ENCODE measurements around the gene KCNG2. TPM values are rescaled to one million over a fixed set of nuclear protein-coding genes. Genes with fewer than 3 reads are reported as not detected.
"Not testable (repeated sequence)": the region's sequence is repeated elsewhere in the genome, so short reads cannot be mapped to it uniquely, and the experiment has no call there.

KCNG2 gene
- total RNA-seq, 1 experiment from 2014 or later = 0.14 TPM

GRCh38 chr18:79873449-79874110 lies 75.8 kb downstream of the KCNG2 start:
- Histone ChIP-seq H3K36me3 (replicated peaks; ENCODE audit: control insufficient read depth, insufficient read depth, low read length) (no peaks in the 10 kb centered on the region), H3K27me3 (ENCODE audit: control insufficient read depth, insufficient read depth, low read length) (no peaks in the 10 kb centered on the region), H3K4me3 (ENCODE audit: insufficient read depth, low read depth, low read length) (no peak overlapping the region)
- DNase-seq = peak; percentile 65

- DNase-seq = peak; percentile 57
- H3K27me3 ChIP-seq (ENCODE audit: control insufficient read depth, insufficient read depth, low read length) = no peaks in the 10 kb centered on the region
- H3K4me3 ChIP-seq (ENCODE audit: insufficient read depth, low read depth, low read length) = no peak overlapping the region
- H3K36me3 ChIP-seq (replicated peaks; ENCODE audit: control insufficient read depth, insufficient read depth, low read length) = no peaks in the 10 kb centered on the region
Measured at GRCh38 chr18:79874553-79875530, 77.1 kb downstream of the KCNG2 start.

GRCh38 chr18:79875531-79875919 lies 77.8 kb downstream of the KCNG2 start:
- Histone ChIP-seq H3K27me3 (ENCODE audit: control insufficient read depth, insufficient read depth, low read length) (no peaks in the 10 kb centered on the region), H3K4me3 (ENCODE audit: insufficient read depth, low read depth, low read length) (no peak overlapping the region), H3K36me3 (replicated peaks; ENCODE audit: control insufficient read depth, insufficient read depth, low read length) (no peaks in the 10 kb centered on the region)
- DNase-seq = peak; percentile 52

GRCh38 chr18:79875931-79876461 lies 78.3 kb downstream of the KCNG2 start:
- Histone ChIP-seq H3K27me3 (ENCODE audit: control insufficient read depth, insufficient read depth, low read length) (no peaks in the 10 kb centered on the region), H3K36me3 (replicated peaks; ENCODE audit: control insufficient read depth, insufficient read depth, low read length) (no peaks in the 10 kb centered on the region), H3K4me3 (ENCODE audit: insufficient read depth, low read depth, low read length) (no peak overlapping the region)
- no peak for DNase-seq

- no peak overlapping the region for H3K4me3 ChIP-seq (ENCODE audit: insufficient read depth, low read depth, low read length)
- no peaks in the 10 kb centered on the region for H3K36me3 ChIP-seq (replicated peaks; ENCODE audit: control insufficient read depth, insufficient read depth, low read length)
- H3K27me3 ChIP-seq (ENCODE audit: control insufficient read depth, insufficient read depth, low read length) = no peaks in the 10 kb centered on the region
- peak; percentile 43 for DNase-seq
Measured at GRCh38 chr18:79876497-79876896, 78.8 kb downstream of the KCNG2 start.

GRCh38 chr18:79877163-79878091 lies 79.7 kb downstream of the KCNG2 start:
- no peak overlapping the region for H3K4me3 ChIP-seq (ENCODE audit: insufficient read depth, low read depth, low read length)
- DNase-seq = peak; percentile 85
- H3K27me3 ChIP-seq (ENCODE audit: control insufficient read depth, insufficient read depth, low read length) = no peaks in the 10 kb centered on the region
- no peaks in the 10 kb centered on the region for H3K36me3 ChIP-seq (replicated peaks; ENCODE audit: control insufficient read depth, insufficient read depth, low read length)

- H3K36me3 ChIP-seq (replicated peaks; ENCODE audit: control insufficient read depth, insufficient read depth, low read length); H3K27me3 ChIP-seq (ENCODE audit: control insufficient read depth, insufficient read depth, low read length): not testable (repeated sequence)
Measured at GRCh38 chr18:79878246-79878645, 80.5 kb downstream of the KCNG2 start.

GRCh38 chr18:79878741-79879378 lies 81.1 kb downstream of the KCNG2 start:
- no peak for DNase-seq
- Histone ChIP-seq H3K36me3 (replicated peaks; ENCODE audit: control insufficient read depth, insufficient read depth, low read length) (no peaks in the 10 kb centered on the region), H3K4me3 (ENCODE audit: insufficient read depth, low read depth, low read length) (no peak overlapping the region), H3K27me3 (ENCODE audit: control insufficient read depth, insufficient read depth, low read length) (no peaks in the 10 kb centered on the region)

More at GRCh38 chr18:79878246-79878645, 80.5 kb downstream of the KCNG2 start:
- DNase-seq; H3K4me3 ChIP-seq (ENCODE audit: insufficient read depth, low read depth, low read length): not testable (repeated sequence)

- no peaks in the 10 kb centered on the region for H3K36me3 ChIP-seq (replicated peaks; ENCODE audit: control insufficient read depth, insufficient read depth, low read length)
- H3K27me3 ChIP-seq (ENCODE audit: control insufficient read depth, insufficient read depth, low read length) = no peaks in the 10 kb centered on the region
- no peak for DNase-seq
- no peak overlapping the region for H3K4me3 ChIP-seq (ENCODE audit: insufficient read depth, low read depth, low read length)
Measured at GRCh38 chr18:79879566-79879965, 81.8 kb downstream of the KCNG2 start.

- DNase-seq = no peak
- Histone ChIP-seq H3K4me3 (ENCODE audit: insufficient read depth, low read depth, low read length) (no peak overlapping the region), H3K36me3 (replicated peaks; ENCODE audit: control insufficient read depth, insufficient read depth, low read length) (no peaks in the 10 kb centered on the region), H3K27me3 (ENCODE audit: control insufficient read depth, insufficient read depth, low read length) (no peaks in the 10 kb centered on the region)
Measured at GRCh38 chr18:79881695-79882094, 84.0 kb downstream of the KCNG2 start.

GRCh38 chr18:79882522-79883241 lies 84.9 kb downstream of the KCNG2 start:
- Histone ChIP-seq H3K36me3 (replicated peaks; ENCODE audit: control insufficient read depth, insufficient read depth, low read length) (no peaks in the 10 kb centered on the region), H3K4me3 (ENCODE audit: insufficient read depth, low read depth, low read length) (no peak overlapping the region), H3K27me3 (ENCODE audit: control insufficient read depth, insufficient read depth, low read length) (no peaks in the 10 kb centered on the region)
- DNase-seq = peak; percentile 54

- DNase-seq = peak; percentile 45
- Histone ChIP-seq H3K27me3 (ENCODE audit: control insufficient read depth, insufficient read depth, low read length) (no peaks in the 10 kb centered on the region), H3K4me3 (ENCODE audit: insufficient read depth, low read depth, low read length) (no peak overlapping the region), H3K36me3 (replicated peaks; ENCODE audit: control insufficient read depth, insufficient read depth, low read length) (no peaks in the 10 kb centered on the region)
Measured at GRCh38 chr18:79883461-79884293, 85.9 kb downstream of the KCNG2 start.
